ENCODE data around the gene SYT15.

DNA sequence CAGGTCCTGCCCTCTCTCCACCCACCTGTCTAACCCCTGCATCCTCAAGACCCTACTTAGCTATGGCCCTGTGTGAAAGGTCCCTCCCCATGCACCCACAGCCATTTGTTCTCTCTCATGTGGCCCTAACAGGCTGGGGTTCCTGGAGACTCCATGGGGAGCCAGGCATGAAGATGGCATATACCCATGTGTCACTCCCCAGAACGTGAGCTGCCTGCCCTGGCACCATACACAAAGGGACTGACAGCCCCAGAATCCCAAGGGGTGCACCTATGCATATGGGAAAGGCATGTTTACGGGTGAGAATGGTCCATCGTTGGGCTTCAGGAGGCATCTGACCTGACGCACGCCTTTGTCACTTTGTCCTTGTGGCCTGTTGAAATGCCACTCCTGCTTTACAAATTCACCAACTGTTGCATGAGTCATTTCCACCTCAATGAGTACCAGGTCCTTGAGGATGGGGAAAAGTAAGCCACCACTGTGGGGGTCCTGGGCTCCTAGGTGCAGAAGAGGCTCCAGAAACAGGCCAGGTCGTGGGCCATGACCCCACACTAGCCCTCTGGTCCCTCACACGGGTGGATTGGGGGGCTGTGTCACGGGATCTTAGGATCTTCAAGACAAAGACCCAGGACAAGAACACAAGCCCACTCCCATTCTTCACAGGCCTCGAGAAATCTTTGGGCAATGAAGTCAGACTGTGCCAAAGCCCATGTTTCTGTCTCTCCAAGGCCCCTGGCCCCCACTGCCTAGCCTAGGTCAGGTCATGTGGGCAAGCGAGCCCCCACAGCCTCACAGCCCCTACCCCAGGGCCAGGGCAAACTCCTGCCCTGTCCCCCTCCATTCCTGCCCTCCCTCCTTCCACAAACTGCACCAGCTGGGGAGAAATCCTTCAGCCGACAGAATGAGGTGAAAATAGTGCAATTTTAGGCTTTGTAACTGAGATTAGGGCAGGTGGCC lies 31.1 kb upstream of the SYT15 start:
- no peak for TF ChIP-seq POU2F2 (IDR thresholded peaks at IDR 0.05; ENCODE audit: low read depth, low read length)
- TF ChIP-seq TAF1 (IDR thresholded peaks at IDR 0.05; ENCODE audit: low read depth, low read length) = no peak

Data from GM12891 (cell line).